Cardiac muscle cell (in vitro differentiated cells and primary cell): ENCODE results near the gene C19orf73. TPM values are rescaled to one million over a fixed set of nuclear protein-coding genes. Genes with fewer than 3 reads are reported as not detected.

Source experiments
- DNase-seq, 2 donors: peaks; one replicate each; pipeline versions ENCODE4 v3.0.0 to v3.0.0-alpha.2; 2010 to 2017; ENCODE audit warnings: low read depth in 1 of 2, low spot score in 1 of 2
- H3K27ac ChIP-seq: fragments of 200-600 bp; sonication (generic); 2 replicates; pipeline ENCODE4 v1.5.1; 2016
- H3K27me3 ChIP-seq: fragments of 200-600 bp; sonication (generic); 2 replicates; pipeline ENCODE4 v1.6.0; 2016; ENCODE audit warnings: control low read depth
- H3K36me3 ChIP-seq: fragments of 200-600 bp; sonication (generic); 2 replicates; pipeline ENCODE4 v1.5.1; 2016; ENCODE audit warnings: control low read depth
- H3K4me1 ChIP-seq: fragments of 200-600 bp; sonication (generic); 2 replicates; pipeline ENCODE4 v1.8.1; 2017; ENCODE audit warnings: low read depth, mild to moderate bottlenecking, mixed run types
- H3K4me3 ChIP-seq: fragments of 200-600 bp; sonication (generic); 2 replicates; pipeline ENCODE4 v1.5.1; 2016; ENCODE audit warnings: mild to moderate bottlenecking
- H3K9me3 ChIP-seq: fragments of 200-600 bp; sonication (generic); 2 replicates; pipeline ENCODE4 v1.5.1; 2017; ENCODE audit warnings: low read depth, mild to moderate bottlenecking, control low read depth
- CTCF ChIP-seq: IDR thresholded peaks from 2 replicates; pipeline ENCODE4 v1.5.1; 2012; ENCODE audit warnings: low read depth, mild to moderate bottlenecking, low read length
- polyA plus RNA-seq: library from polyadenylated mRNA; unstranded; fragments of >200 nt; fragmentation: Nextera tagmentation; extraction: Ambion mirVana; gene quantifications from 2 replicates; pipeline ENCODE4 v1.2.1, GENCODE V29; 2016
- total RNA-seq: library from RNA; depleted of rRNA; stranded (reverse); fragments of >200 nt; gene quantifications from 2 replicates; pipeline ENCODE4 v1.2.3, GENCODE V29; 2016

C19orf73 gene
- total and polyA plus RNA-seq, 2 experiments from 2014 or later: 9.6 to 12.5 TPM

GRCh38 chr19:49154279-49154678 is 35.3 kb upstream of the C19orf73 start:
- DNase-seq: no peak
- Histone ChIP-seq H3K9me3 (no peaks in the 10 kb centered on the region), H3K4me3 (no peak overlapping the region), H3K27ac (peak overlapping the region; percentile 88), H3K27me3 (no peaks in the 10 kb centered on the region), H3K36me3 (no peaks in the 10 kb centered on the region), H3K4me1 (peaks cover 21% of the 10 kb centered on the region)
- no peak for TF ChIP-seq CTCF

- DNase-seq: no peak
- no peaks in the 10 kb centered on the region for H3K36me3 ChIP-seq
- peak overlapping the region; percentile 34 for H3K27ac ChIP-seq
- peaks cover 23% of the 10 kb centered on the region for H3K4me1 ChIP-seq
- no peaks in the 10 kb centered on the region for H3K27me3 ChIP-seq
- H3K4me3 ChIP-seq: peak overlapping the region; percentile 56
- no peak for TF ChIP-seq CTCF
- no peaks in the 10 kb centered on the region for H3K9me3 ChIP-seq
Measured at GRCh38 chr19:49153167-49153809, 34.3 kb upstream of the C19orf73 start.

- peaks cover 24% of the 10 kb centered on the region for H3K4me1 ChIP-seq
- DNase-seq: no peak
- no peak for TF ChIP-seq CTCF
- no peaks in the 10 kb centered on the region for H3K9me3 ChIP-seq
- no peak overlapping the region for H3K27ac ChIP-seq
- no peaks in the 10 kb centered on the region for H3K36me3 ChIP-seq
- peak overlapping the region; percentile 56 for H3K4me3 ChIP-seq
- no peaks in the 10 kb centered on the region for H3K27me3 ChIP-seq
Measured at GRCh38 chr19:49152119-49152550, 33.2 kb upstream of the C19orf73 start.

- Histone ChIP-seq H3K4me3 (peak overlapping the region; percentile 56), H3K4me1 (peaks cover 23% of the 10 kb centered on the region), H3K27me3 (no peaks in the 10 kb centered on the region), H3K27ac (peak overlapping the region; percentile 72), H3K9me3 (no peaks in the 10 kb centered on the region), H3K36me3 (no peaks in the 10 kb centered on the region)
- peak; percentile 53 to 79 for DNase-seq
- no peak for TF ChIP-seq CTCF
Measured at GRCh38 chr19:49151267-49152118, 32.5 kb upstream of the C19orf73 start.

GRCh38 chr19:49150944-49151243 is 32.0 kb upstream of the C19orf73 start:
- Histone ChIP-seq H3K27ac (peak overlapping the region; percentile 72), H3K4me1 (peaks cover 20% of the 10 kb centered on the region), H3K4me3 (peak overlapping the region; percentile 56), H3K36me3 (no peaks in the 10 kb centered on the region), H3K9me3 (no peaks in the 10 kb centered on the region), H3K27me3 (no peaks in the 10 kb centered on the region)
- no peak for TF ChIP-seq CTCF
- DNase-seq: no peak
